HG03342 (cell line): ENCODE measurements around the gene ZFAND6.
"Not testable (repeated sequence)": the region's sequence is repeated elsewhere in the genome, so short reads cannot be mapped to it uniquely, and the experiment has no call there.

ENCODE experiments used
- ATAC-seq: cut with Tn5 transposase; IDR thresholded peaks from one replicate; pipeline ENCODE4 v1.9.1; 2021; ENCODE audit warnings: mild to moderate bottlenecking, moderate library complexity; ENCODE audit not compliant: unreplicated experiment

The ZFAND6 gene

GRCh38 chr15:80095969-80096368, 36.5 kb downstream of the ZFAND6 start:
- no peak for ATAC-seq

GRCh38 chr15:80098341-80098740, 38.9 kb downstream of the ZFAND6 start:
- no peak for ATAC-seq

GRCh38 chr15:80099241-80099640, 39.8 kb downstream of the ZFAND6 start:
- peak; percentile 61 for ATAC-seq

- peak; percentile 59 for ATAC-seq
These were observed 40.2 kb downstream of the ZFAND6 start for GRCh38 chr15:80099662-80100061.

GRCh38 chr15:80100247-80100646, 40.8 kb downstream of the ZFAND6 start:
- ATAC-seq: no peak

- ATAC-seq: no peak
These were observed 45.7 kb downstream of the ZFAND6 start for GRCh38 chr15:80105193-80105592.

GRCh38 chr15:80105595-80105994, 46.1 kb downstream of the ZFAND6 start:
- no peak for ATAC-seq

GRCh38 chr15:80106051-80106450, 46.6 kb downstream of the ZFAND6 start:
- ATAC-seq: no peak

- no peak for ATAC-seq
These were observed 47.7 kb downstream of the ZFAND6 start for GRCh38 chr15:80107204-80107603.

GRCh38 chr15:80107774-80108173, 48.3 kb downstream of the ZFAND6 start:
- no peak for ATAC-seq

GRCh38 chr15:80109388-80109787, 49.9 kb downstream of the ZFAND6 start:
- no peak for ATAC-seq

GRCh38 chr15:80110920-80111319, 51.4 kb downstream of the ZFAND6 start:
- no peak for ATAC-seq

GRCh38 chr15:80114114-80114513, 54.6 kb downstream of the ZFAND6 start:
- ATAC-seq: no peak

- no peak for ATAC-seq
These were observed 55.5 kb downstream of the ZFAND6 start for GRCh38 chr15:80115021-80115420.

GRCh38 chr15:80118956-80119355, 59.5 kb downstream of the ZFAND6 start:
- no peak for ATAC-seq

GRCh38 chr15:80120636-80121035, 61.2 kb downstream of the ZFAND6 start:
- no peak for ATAC-seq

GRCh38 chr15:80121546-80121945, 62.1 kb downstream of the ZFAND6 start:
- no peak for ATAC-seq

- no peak for ATAC-seq
These were observed 63.6 kb downstream of the ZFAND6 start for GRCh38 chr15:80123034-80123433.

- not testable (repeated sequence) for ATAC-seq
These were observed 67.8 kb downstream of the ZFAND6 start for GRCh38 chr15:80127253-80127652.

GRCh38 chr15:80127911-80128310, 68.4 kb downstream of the ZFAND6 start:
- ATAC-seq: no peak

GRCh38 chr15:80132382-80132781, 72.9 kb downstream of the ZFAND6 start:
- no peak for ATAC-seq

GRCh38 chr15:80136854-80137253, 77.4 kb downstream of the ZFAND6 start:
- no peak for ATAC-seq

- no peak for ATAC-seq
These were observed 79.5 kb downstream of the ZFAND6 start for GRCh38 chr15:80138961-80139360.

- no peak for ATAC-seq
These were observed 81.4 kb downstream of the ZFAND6 start for GRCh38 chr15:80140909-80141308.
